NB4 (cell line): ENCODE measurements around the gene KCNG3.
A peak's percentile ranks its signal among the peaks of the same experiment; 100 is the strongest.

Experiments used
- DNase-seq: peaks from one replicate; pipeline ENCODE4 v3.0.0; 2010; ENCODE audit warnings: low read depth
- H3K4me3 ChIP-seq: one replicate; pipeline ENCODE4 v1.5.1; 2011; ENCODE audit warnings: mild to moderate bottlenecking, low read depth, low read length, moderate library complexity
- CTCF ChIP-seq: IDR thresholded peaks from one replicate; pipeline ENCODE4 v1.5.1; 2012; ENCODE audit warnings: low read depth, low read length
- MAX ChIP-seq: IDR thresholded peaks from 2 replicates; pipeline ENCODE4 v1.6.1; 2011; ENCODE audit warnings: low read depth, low read length
- MYC ChIP-seq: IDR thresholded peaks from 2 replicates; pipeline ENCODE4 v1.6.1; 2011; ENCODE audit warnings: low read depth, low read length
- POLR2A ChIP-seq: IDR thresholded peaks from 2 replicates; pipeline ENCODE4 v1.6.1; 2011; ENCODE audit warnings: mild to moderate bottlenecking; ENCODE audit not compliant: insufficient read length; ENCODE audit errors: extremely low read depth

KCNG3 gene

GRCh38 chr2:42457011-42457410, 36.8 kb downstream of the KCNG3 start:
- TF ChIP-seq MYC (no peak), MAX (no peak), POLR2A (no peak), CTCF (peak; percentile 14)
- peak; percentile 14 for DNase-seq
- no peak overlapping the region for H3K4me3 ChIP-seq

GRCh38 chr2:42456126-42456839, 37.5 kb downstream of the KCNG3 start:
- no peak for DNase-seq
- H3K4me3 ChIP-seq = no peak overlapping the region
- TF ChIP-seq MAX = no peak
- TF ChIP-seq MYC = no peak
- no peak for TF ChIP-seq CTCF
- no peak for TF ChIP-seq POLR2A

- DNase-seq = no peak
- H3K4me3 ChIP-seq = no peak overlapping the region
- TF ChIP-seq MYC = no peak
- TF ChIP-seq MAX = no peak
- no peak for TF ChIP-seq CTCF
- no peak for TF ChIP-seq POLR2A
These were observed 41.2 kb downstream of the KCNG3 start for GRCh38 chr2:42452545-42452944.

GRCh38 chr2:42450136-42450535, 43.6 kb downstream of the KCNG3 start:
- H3K4me3 ChIP-seq = no peak overlapping the region
- no peak for TF ChIP-seq POLR2A
- no peak for TF ChIP-seq MYC
- no peak for TF ChIP-seq MAX
- no peak for DNase-seq

- H3K4me3 ChIP-seq = no peak overlapping the region
- no peak for DNase-seq
- TF ChIP-seq CTCF = no peak
These were observed 44.4 kb downstream of the KCNG3 start for GRCh38 chr2:42449163-42450087.

- TF ChIP-seq POLR2A (no peak), MAX (no peak), CTCF (no peak), MYC (no peak)
These were observed 45.6 kb downstream of the KCNG3 start for GRCh38 chr2:42448163-42448562.

More at GRCh38 chr2:42448163-42448562, 45.6 kb downstream of the KCNG3 start:
- no peak for DNase-seq
- H3K4me3 ChIP-seq = no peak overlapping the region
